ENCODE data around the gene AGPAT1.
"Not testable (repeated sequence)": the region's sequence is repeated elsewhere in the genome, so short reads cannot be mapped to it uniquely, and the experiment has no call there.

The AGPAT1 gene

GRCh38 chr6:32198345-32198696 lies 22.4 kb upstream of the AGPAT1 start:
- DNase-seq: no peak

GRCh38 chr6:32196682-32197616 lies 21.1 kb upstream of the AGPAT1 start:
- no peak for DNase-seq

- peak; percentile 57 for DNase-seq
These were observed 20.2 kb upstream of the AGPAT1 start for GRCh38 chr6:32195902-32196681.

GRCh38 chr6:32195652-32195901 lies 19.7 kb upstream of the AGPAT1 start:
- DNase-seq: peak; percentile 100

- no peak for DNase-seq
These were observed 19.2 kb upstream of the AGPAT1 start for GRCh38 chr6:32194825-32195651.

- DNase-seq: no peak
These were observed 18.5 kb upstream of the AGPAT1 start for GRCh38 chr6:32194388-32194787.

GRCh38 chr6:32193096-32193495 lies 17.2 kb upstream of the AGPAT1 start:
- not testable (repeated sequence) for DNase-seq

- peak; percentile 63 for DNase-seq
These were observed 16.7 kb upstream of the AGPAT1 start, which contains the start of gene GPSM3 for GRCh38 chr6:32192608-32193039. GPSM3 (minus strand) TSS chr6:32192643; CDS start chr6:32192513, 130 bp downstream.

GRCh38 chr6:32191696-32192607 lies 16.1 kb upstream of the AGPAT1 start:
- no peak for DNase-seq

GRCh38 chr6:32190911-32191677 lies 15.2 kb upstream of the AGPAT1 start:
- no peak for DNase-seq

- peak; percentile 77 for DNase-seq
These were observed 14.4 kb upstream of the AGPAT1 start, which contains the start of gene PBX2 for GRCh38 chr6:32190054-32190851. PBX2 (minus strand) TSS chr6:32190202; CDS start chr6:32189915, 287 bp downstream.

- DNase-seq: no peak
These were observed 13.8 kb upstream of the AGPAT1 start for GRCh38 chr6:32189742-32190053.

GRCh38 chr6:32189069-32189741 lies 13.3 kb upstream of the AGPAT1 start:
- DNase-seq: no peak

GRCh38 chr6:32188381-32189068 lies 12.6 kb upstream of the AGPAT1 start:
- DNase-seq: no peak

GRCh38 chr6:32187725-32188380 lies 12.0 kb upstream of the AGPAT1 start:
- not testable (repeated sequence) for DNase-seq

- DNase-seq: no peak
These were observed 11.3 kb upstream of the AGPAT1 start for GRCh38 chr6:32187009-32187709.

GRCh38 chr6:32186151-32186840 lies 10.4 kb upstream of the AGPAT1 start:
- not testable (repeated sequence) for DNase-seq
